GM18861 (cell line): ENCODE data around the gene DPP4.
"Not testable (repeated sequence)": the region's sequence is repeated elsewhere in the genome, so short reads cannot be mapped to it uniquely, and the experiment has no call there.

ENCODE experiments used
- ATAC-seq: cut with Tn5 transposase; IDR thresholded peaks from one replicate; pipeline ENCODE4 v1.9.1; 2021; ENCODE audit not compliant: unreplicated experiment

DPP4 gene

GRCh38 chr2:162058973-162059668 is 14.9 kb downstream of the DPP4 start:
- ATAC-seq: peak; percentile 87

GRCh38 chr2:162057426-162057825 is 16.6 kb downstream of the DPP4 start:
- no peak for ATAC-seq

- ATAC-seq: no peak
Measured at GRCh38 chr2:162056796-162057399, 17.1 kb downstream of the DPP4 start.

GRCh38 chr2:162053808-162054155 is 20.2 kb downstream of the DPP4 start:
- ATAC-seq: no peak

- no peak for ATAC-seq
Measured at GRCh38 chr2:162053066-162053807, 20.8 kb downstream of the DPP4 start.

- no peak for ATAC-seq
Measured at GRCh38 chr2:162050513-162050961, 23.5 kb downstream of the DPP4 start.

- not testable (repeated sequence) for ATAC-seq
Measured at GRCh38 chr2:162049089-162049488, 24.9 kb downstream of the DPP4 start.

- no peak for ATAC-seq
Measured at GRCh38 chr2:162044586-162044985, 29.4 kb downstream of the DPP4 start.

- no peak for ATAC-seq
Measured at GRCh38 chr2:162043132-162043531, 30.9 kb downstream of the DPP4 start.

- no peak for ATAC-seq
Measured at GRCh38 chr2:162041485-162041884, 32.5 kb downstream of the DPP4 start.

GRCh38 chr2:162038725-162039124 is 35.3 kb downstream of the DPP4 start:
- no peak for ATAC-seq

- no peak for ATAC-seq
Measured at GRCh38 chr2:162037886-162038285, 36.1 kb downstream of the DPP4 start.

- no peak for ATAC-seq
Measured at GRCh38 chr2:162037028-162037795, 36.8 kb downstream of the DPP4 start.

- no peak for ATAC-seq
Measured at GRCh38 chr2:162035981-162036380, 38.0 kb downstream of the DPP4 start.

- no peak for ATAC-seq
Measured at GRCh38 chr2:162030363-162031190, 43.4 kb downstream of the DPP4 start.

GRCh38 chr2:162029287-162029901 is 44.6 kb downstream of the DPP4 start:
- no peak for ATAC-seq

GRCh38 chr2:162028511-162028910 is 45.5 kb downstream of the DPP4 start:
- no peak for ATAC-seq

GRCh38 chr2:162025121-162025911 is 48.7 kb downstream of the DPP4 start:
- no peak for ATAC-seq

- ATAC-seq: no peak
Measured at GRCh38 chr2:162022290-162022945, 51.6 kb downstream of the DPP4 start.
